Adrenal gland (tissue), 12 donors: ENCODE results near the gene KIAA1191. TPM values are rescaled to one million over a fixed set of nuclear protein-coding genes. Genes with fewer than 3 reads are reported as not detected.

ENCODE experiments used
- DNase-seq, 7 donors: peaks; one replicate each; pipeline ENCODE4 v3.0.0-alpha.2; 2019 to 2020
- H3K27ac ChIP-seq, 5 donors: fragments of 200-600 bp; sonication (generic) in 4 of 5; 1 replicate in 3 of 5; 2 replicates in 2 of 5; pipeline versions ENCODE4 v1.5.1 to v1.8.0; 2016 to 2020; ENCODE audit warnings: mild to moderate bottlenecking in 1 of 5
- H3K27me3 ChIP-seq: fragments of 200-600 bp; 2 replicates; pipeline ENCODE4 v1.8.0; 2021
- H3K36me3 ChIP-seq, 2 donors: fragments of 200-600 bp; replicated peaks in 1 of 2; 1 replicate in 1 of 2; 2 replicates in 1 of 2; pipeline versions ENCODE4 v1.5.1 to v1.8.0; 2018 to 2022
- H3K4me1 ChIP-seq, 2 donors: fragments of 200-600 bp; replicated peaks in 1 of 2; 1 replicate in 1 of 2; 2 replicates in 1 of 2; pipeline versions ENCODE4 v1.5.1 to v1.8.0; 2018 to 2021
- H3K4me3 ChIP-seq, 4 donors: fragments of 200-600 bp; sonication (generic) in 3 of 4; one replicate each; pipeline ENCODE4 v1.5.1; 2016 to 2018
- H3K9me3 ChIP-seq, 3 donors: fragments of 200-600 bp; sonication (generic) in 1 of 3; replicated peaks in 1 of 3; 1 replicate in 2 of 3; 2 replicates in 1 of 3; pipeline versions ENCODE4 v1.5.1 to v1.8.0; 2016 to 2021
- CTCF ChIP-seq, 6 experiments: fragments of 450-650 bp in 4 of 6; fragments of 200-600 bp in 2 of 6; sonication (generic) in 1 of 6; IDR thresholded peaks; 1 replicate in 5 of 6; 2 replicates in 1 of 6; pipeline versions ENCODE4 v1.5.1 to v1.8.0; 2016 to 2021; ENCODE audit warnings: antibody characterized with exemption in 6 of 6, mild to moderate bottlenecking in 2 of 6, moderate library complexity in 1 of 6
- POLR2A ChIP-seq, 2 donors: fragments of 450-650 bp; IDR thresholded peaks; one replicate each; pipeline ENCODE4 v1.6.1; 2017; ENCODE audit warnings: antibody characterized with exemption in 2 of 2, mild to moderate bottlenecking in 2 of 2, moderate library complexity in 1 of 2
- WGBS, 4 donors: extraction: QIAGEN DNeasy Blood & Tissue Kit in 2 of 4; methylation state at CpG; one replicate each; pipeline versions ENCODE4 v1.1.5 to v1.1.7; 2013 to 2017; 5-methylcytosine and 5-hydroxymethylcytosine counted together
- intact Hi-C, 2 donors: fragments of 100-400 bp; cut with DNase I; formaldehyde crosslinking; loops; one replicate each; pipeline versions ENCODE4 v1.14.1 to v1.15.0; 2022 to 2023
- polyA plus RNA-seq, 3 donors: library from polyadenylated mRNA; stranded (reverse); fragments of 200-250 nt in 2 of 3; fragments of 350-450 nt in 1 of 3; fragmentation: Illumina TruSeq in 1 of 3; extraction: RNeasy Lipid Tissue Mini Kit (QIAGEN cat#74804) in 1 of 3; gene quantifications; one replicate each; pipeline ENCODE4 v1.2.3, GENCODE V29; 2013 to 2014
- total RNA-seq, 9 donors: library from RNA; depleted of rRNA in 4 of 9; stranded (reverse); fragments of >200 nt in 4 of 9; fragments of 120-200 nt in 1 of 9; fragmentation: NEBNext Ultra II Directional in 1 of 9; extraction: Animal tissue kit (Norgen Biotek cat#: 25700) in 1 of 9; gene quantifications; one replicate each; pipeline versions ENCODE4 v1.1.0 to v1.2.4, GENCODE V29; 2013 to 2023
- donor health status: healthy with polysubstance abuse.
- donor health status: Bipolar disorder and iron deficiency.
- donor health status: DM: yes; HTN: yes; CAD: no.
- donor health status: DM: no; HTN: no; CAD: no.
- donor health status: DM: no; HTN: no; CAD: no.
- donor health status: DM: yes; HTN: yes; CAD: no.

KIAA1191 gene
- total and polyA plus RNA-seq, 12 donors: 52.9 to 127 (median 99.2) TPM

- H3K36me3 ChIP-seq: peaks cover 0 to 16% of the 10 kb centered on the region in 2 donors
- no peak for DNase-seq
- peaks cover 11 to 22% of the 10 kb centered on the region in 2 donors for H3K4me1 ChIP-seq
- no peak overlapping the region for H3K27ac ChIP-seq
- intact Hi-C loops: no loop called here
- no peaks in the 10 kb centered on the region for H3K27me3 ChIP-seq
- WGBS, 4 donors: 94 to 100% (median 97%) methylated on average over 2 to 13 of the region's 13 CpGs
- no peak overlapping the region for H3K4me3 ChIP-seq
- TF ChIP-seq POLR2A (IDR thresholded peaks at IDR 0.05) (no peak), CTCF (IDR thresholded peaks at IDR 0.05) (no peak)
- no peaks in the 10 kb centered on the region for H3K9me3 ChIP-seq
Measured at GRCh38 chr5:176368726-176369125, 7.2 kb upstream of the KIAA1191 start.

- TF ChIP-seq CTCF (IDR thresholded peaks at IDR 0.05) (no peak), POLR2A (IDR thresholded peaks at IDR 0.05) (no peak)
- peaks cover 0 to 16% of the 10 kb centered on the region in 2 donors for H3K36me3 ChIP-seq
- WGBS, 4 donors: 65 to 77% (median 69%) methylated on average over 20 to 38 of the region's 38 CpGs
- DNase-seq: peak in 1 of 7 donors; percentile 28
- peaks cover 0 to 14% of the 10 kb centered on the region in 2 donors for H3K4me1 ChIP-seq
- peak overlapping the region in 1 of 5 donors; percentile 54 for H3K27ac ChIP-seq
- H3K27me3 ChIP-seq: no peaks in the 10 kb centered on the region
- intact Hi-C loops: no loop called here
- peak overlapping the region in 2 of 4 donors; percentile 53 to 81 for H3K4me3 ChIP-seq
- no peaks in the 10 kb centered on the region for H3K9me3 ChIP-seq
Measured at GRCh38 chr5:176366232-176366894, 4.8 kb upstream of the KIAA1191 start.

- 3 to 7% (median 4%) methylated on average over 21 to 108 of the region's 108 CpGs for WGBS, 4 donors
- Histone ChIP-seq H3K27me3 (no peaks in the 10 kb centered on the region), H3K4me1 (peaks cover 2 to 17% of the 10 kb centered on the region in 2 donors), H3K4me3 (peak within 1 kb of the TSS; percentile 19 to 81 (median 54)), H3K9me3 (no peaks in the 10 kb centered on the region), H3K27ac (peak within 1 kb of the TSS in 2 of 5 donors; percentile 54 to 59), H3K36me3 (peaks cover 0 to 14% of the 10 kb centered on the region in 2 donors)
- intact Hi-C loops: no loop called here
- TF ChIP-seq CTCF (IDR thresholded peaks at IDR 0.05) (no peak), POLR2A (IDR thresholded peaks at IDR 0.05) (no peak)
- peak in 3 of 7 donors; percentile 21 to 49 (median 32) for DNase-seq
Measured at GRCh38 chr5:176365351-176366231, 4.0 kb upstream of the KIAA1191 start, which contains the start of gene ARL10. Gene ARL10 (plus strand): TSS chr5:176365487. CDS start chr5:176365564, 77 bp downstream.

GRCh38 chr5:176364765-176365350, 3.3 kb upstream of the KIAA1191 start:
- Histone ChIP-seq H3K27ac (peak overlapping the region in 2 of 5 donors; percentile 54 to 59), H3K4me1 (peaks cover 6 to 24% of the 10 kb centered on the region in 2 donors), H3K4me3 (peak overlapping the region; percentile 19 to 81 (median 54))

More at GRCh38 chr5:176364765-176365350, 3.3 kb upstream of the KIAA1191 start:
- TF ChIP-seq POLR2A (IDR thresholded peaks at IDR 0.05) (no peak), CTCF (IDR thresholded peaks at IDR 0.05) (no peak)
- no peaks in the 10 kb centered on the region for H3K9me3 ChIP-seq
- DNase-seq: no peak
- H3K36me3 ChIP-seq: peaks cover 0 to 8% of the 10 kb centered on the region in 2 donors
- intact Hi-C loops: no loop called here
- H3K27me3 ChIP-seq: no peaks in the 10 kb centered on the region
- 25 to 72% (median 27%) methylated on average over 9 to 28 of the region's 28 CpGs for WGBS, 4 donors
